Stimulated activated naive CD8-positive, alpha-beta T cell treated with anti-CD3 and anti-CD28 coated beads, Interleukin-15, amount 100 ng/mL, for 72 hours (primary cell): ENCODE results near the gene ABCC2.
"Not testable (repeated sequence)": the region's sequence is repeated elsewhere in the genome, so short reads cannot be mapped to it uniquely, and the experiment has no call there.

Source experiments
- ATAC-seq: fragments of 150-1000 bp; cut with Tn5 transposase; 2 replicates; pipeline ENCODE4 v1.10.0; 2021; ENCODE audit warnings: mild to moderate bottlenecking, moderate library complexity
- DNase-seq, 2 donors: peaks; one replicate each; pipeline ENCODE4 v3.0.0; 2021 to 2022
- H3K27ac Mint-ChIP-seq, 2 donors: one replicate each; pipeline ENCODE4 v1.8.0; 2022; ENCODE audit warnings: mild to moderate bottlenecking in 2 of 2, mixed read lengths in 2 of 2, moderate library complexity in 2 of 2
- H3K27me3 Mint-ChIP-seq: one replicate; pipeline ENCODE4 v1.8.0; 2022; ENCODE audit warnings: mixed read lengths
- H3K4me1 Mint-ChIP-seq: one replicate; pipeline ENCODE4 v1.8.0; 2022; ENCODE audit warnings: mild to moderate bottlenecking, mixed read lengths
- H3K4me3 Mint-ChIP-seq, 2 donors: one replicate each; pipeline ENCODE4 v1.8.0; 2022; ENCODE audit warnings: mild to moderate bottlenecking in 2 of 2, mixed read lengths in 2 of 2, moderate library complexity in 1 of 2
- H3K9me3 Mint-ChIP-seq, 2 donors: one replicate each; pipeline ENCODE4 v1.8.0; 2022; ENCODE audit warnings: mixed read lengths in 2 of 2

Gene ABCC2

DNA sequence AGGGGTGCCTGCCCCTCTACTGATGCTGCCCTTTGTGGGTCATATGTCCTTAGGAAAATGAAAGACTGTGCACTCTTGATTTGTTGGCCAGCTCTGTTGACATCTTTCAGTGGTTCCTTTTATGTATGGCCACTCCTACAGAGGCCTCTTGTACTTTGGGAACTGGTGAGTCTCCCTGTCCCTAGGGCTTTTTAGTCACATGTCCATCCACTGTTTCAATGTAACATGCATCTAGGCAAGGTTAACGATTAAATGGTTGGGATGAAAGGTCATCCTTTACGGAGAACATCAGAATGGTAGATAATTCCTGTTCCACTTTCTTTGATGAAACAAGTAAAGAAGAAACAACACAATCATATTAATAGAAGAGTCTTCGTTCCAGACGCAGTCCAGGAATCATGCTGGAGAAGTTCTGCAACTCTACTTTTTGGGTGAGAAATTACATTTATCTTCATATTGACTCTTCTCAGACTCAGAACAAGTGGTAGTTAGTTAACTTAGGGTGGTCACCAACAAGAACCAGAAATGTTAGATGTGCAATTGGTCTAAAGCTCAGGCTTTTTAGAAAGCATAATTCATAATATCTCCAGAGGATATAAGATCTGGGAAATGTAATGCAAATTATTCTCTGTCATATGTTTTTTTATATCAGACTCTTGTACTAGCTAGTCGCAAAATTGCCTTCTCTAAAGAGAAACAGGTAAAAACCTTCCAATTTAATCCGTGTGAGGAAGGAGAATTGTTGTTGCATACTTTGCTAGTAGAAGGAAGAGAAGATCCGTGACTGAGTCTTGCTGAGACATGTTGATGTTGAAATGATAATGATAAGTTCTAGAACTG is at the start of gene ABCC2:
Gene ABCC2 (plus strand): TSS at position 194 of the 840 bp plus-strand sequence. CDS start 205 bp downstream, at position 399.
- Mint-ChIP-seq H3K27me3 (no peaks in the 10 kb centered on the region), H3K4me1 (peaks cover 6% of the 10 kb centered on the region), H3K9me3 (peaks cover 0 to 5% of the 10 kb centered on the region in 2 donors), H3K4me3 (no peak within 1 kb of the TSS), H3K27ac (no peak within 1 kb of the TSS)
- ATAC-seq, result no peak
- no peak for DNase-seq

DNA sequence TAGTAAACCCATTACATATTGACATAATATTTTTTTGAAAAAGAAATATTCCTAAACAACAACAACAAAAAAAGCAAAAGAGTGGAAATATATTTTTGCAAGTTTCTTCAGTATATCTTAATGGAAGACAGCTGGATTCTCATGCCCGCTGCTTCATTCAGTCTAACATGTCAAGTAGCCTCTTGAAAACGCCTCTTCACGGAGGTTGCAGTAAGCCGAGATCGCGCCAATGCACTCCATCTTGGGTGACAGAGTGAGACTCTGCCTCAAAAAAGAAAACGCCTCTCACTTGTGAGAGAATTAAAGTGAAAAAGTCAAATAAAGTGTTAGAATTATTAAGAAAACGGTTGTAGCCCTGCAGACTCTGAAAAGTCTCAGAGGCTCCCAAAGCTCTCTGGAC is 49.1 kb upstream of the ABCC2 start:
- Mint-ChIP-seq H3K4me1 (peaks cover 37% of the 10 kb centered on the region), H3K27me3 (no peaks in the 10 kb centered on the region), H3K27ac (no peak overlapping the region), H3K4me3 (peak overlapping the region; percentile 99 to 100), H3K9me3 (no peaks in the 10 kb centered on the region)
- DNase-seq (no peak), ATAC-seq (no peak)

DNA sequence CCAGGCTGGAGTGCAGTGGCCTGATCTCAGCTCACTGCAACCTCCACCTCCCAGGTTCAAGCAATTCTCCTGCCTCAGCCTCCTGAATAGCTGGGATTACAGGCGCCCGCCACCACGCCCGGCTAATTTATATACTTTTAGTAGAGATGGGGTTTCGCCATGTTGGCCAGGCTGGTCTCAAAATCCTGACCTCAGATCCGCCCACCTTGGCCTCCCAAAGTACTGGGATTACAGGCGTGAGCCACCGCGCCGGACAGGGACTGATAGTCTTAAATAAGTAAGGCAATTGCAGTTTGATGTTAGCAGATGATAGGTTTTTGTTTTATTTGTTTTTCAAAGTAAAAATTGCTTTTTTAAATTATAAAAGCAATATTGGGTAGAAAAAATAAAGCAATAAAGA is 48.3 kb upstream of the ABCC2 start:
- DNase-seq, ATAC-seq, H3K27me3 Mint-ChIP-seq, H3K27ac Mint-ChIP-seq, H3K9me3 Mint-ChIP-seq: not testable (repeated sequence)
- H3K4me1 Mint-ChIP-seq, result peaks cover 37% of the 10 kb centered on the region
- peak overlapping the region in 1 of 2 donors; percentile 41 for H3K4me3 Mint-ChIP-seq

DNA sequence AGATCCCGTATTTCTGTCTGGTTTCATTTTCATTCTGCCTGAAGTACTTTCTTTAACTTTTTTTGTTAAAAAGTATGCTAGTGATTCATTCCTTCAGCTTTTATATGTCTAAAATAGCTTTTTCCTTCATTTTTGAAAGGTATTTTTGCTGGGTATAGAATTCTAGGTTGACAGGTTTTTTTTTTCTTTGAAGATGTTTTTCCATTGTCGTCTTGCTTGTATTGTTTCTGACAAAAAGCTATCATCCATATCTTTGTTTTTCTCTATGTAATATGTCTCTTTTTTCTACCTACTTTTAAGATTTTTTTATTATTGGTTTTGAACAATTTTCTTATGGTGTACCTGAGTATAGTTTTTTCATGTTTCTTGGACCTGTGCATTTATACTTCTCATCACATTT is 42.2 kb upstream of the ABCC2 start:
- DNase-seq (no peak), ATAC-seq (no peak)
- no peaks in the 10 kb centered on the region for H3K27me3 Mint-ChIP-seq
- peaks cover 15% of the 10 kb centered on the region for H3K4me1 Mint-ChIP-seq
- H3K27ac Mint-ChIP-seq, result no peak overlapping the region
- peaks cover 5 to 12% of the 10 kb centered on the region in 2 donors for H3K9me3 Mint-ChIP-seq
- H3K4me3 Mint-ChIP-seq, result no peak overlapping the region

DNA sequence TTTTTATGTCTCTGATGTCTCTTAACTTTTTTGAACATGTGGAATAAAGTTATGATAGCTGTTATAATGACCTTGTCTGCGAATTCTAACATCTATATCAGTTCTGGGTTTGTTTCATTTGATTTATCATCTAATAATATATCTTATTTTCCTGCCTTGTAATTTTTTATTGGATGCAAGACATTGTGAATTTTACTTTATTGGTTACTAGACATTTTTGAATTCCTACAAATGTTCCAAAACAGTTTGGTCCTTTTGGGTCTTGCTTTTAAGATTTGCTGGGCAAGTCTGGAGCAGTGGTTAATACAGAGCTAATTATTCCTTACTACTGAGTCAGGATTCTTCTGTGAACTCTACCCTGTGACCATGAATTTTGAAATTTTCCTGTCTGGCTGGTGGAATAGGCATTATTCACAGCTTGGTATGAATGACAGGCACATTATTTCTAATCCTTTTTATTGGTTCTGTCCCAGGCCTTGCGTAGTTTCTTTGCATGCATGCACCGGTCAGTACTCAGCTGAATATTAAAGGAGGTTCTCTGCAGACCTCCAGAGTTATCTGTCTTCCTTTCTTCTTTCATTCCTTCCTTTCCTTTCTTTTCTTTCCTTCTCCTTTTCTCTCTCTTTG is 41.4 kb upstream of the ABCC2 start:
- Mint-ChIP-seq H3K4me1 (peaks cover 14% of the 10 kb centered on the region), H3K27ac (no peak overlapping the region), H3K4me3 (no peak overlapping the region), H3K9me3 (peaks cover 5 to 12% of the 10 kb centered on the region in 2 donors), H3K27me3 (no peaks in the 10 kb centered on the region)
- ATAC-seq, result no peak
- no peak for DNase-seq

DNA sequence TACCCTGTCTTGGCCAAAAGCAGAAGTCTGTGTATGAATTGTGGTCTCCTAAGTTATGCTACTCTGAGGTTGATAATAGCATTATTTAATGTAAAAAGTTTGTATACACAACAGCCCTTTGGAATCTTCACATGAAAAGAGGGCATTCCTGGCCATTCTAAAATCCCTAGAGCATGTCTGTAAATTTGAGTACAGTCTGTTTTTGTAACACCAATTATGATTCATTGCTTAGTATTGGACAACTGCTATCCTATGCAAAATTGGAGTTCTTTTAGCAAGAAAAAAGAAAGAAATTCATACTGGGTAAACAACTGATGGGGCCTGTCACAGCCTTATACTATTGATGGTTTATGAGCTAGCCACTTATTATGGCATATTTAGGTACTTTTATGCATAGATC is 40.2 kb upstream of the ABCC2 start:
- Mint-ChIP-seq H3K4me1 (peaks cover 14% of the 10 kb centered on the region), H3K27ac (no peak overlapping the region), H3K9me3 (peaks cover 5 to 12% of the 10 kb centered on the region in 2 donors), H3K27me3 (no peaks in the 10 kb centered on the region), H3K4me3 (no peak overlapping the region)
- DNase-seq, result no peak
- no peak for ATAC-seq

DNA sequence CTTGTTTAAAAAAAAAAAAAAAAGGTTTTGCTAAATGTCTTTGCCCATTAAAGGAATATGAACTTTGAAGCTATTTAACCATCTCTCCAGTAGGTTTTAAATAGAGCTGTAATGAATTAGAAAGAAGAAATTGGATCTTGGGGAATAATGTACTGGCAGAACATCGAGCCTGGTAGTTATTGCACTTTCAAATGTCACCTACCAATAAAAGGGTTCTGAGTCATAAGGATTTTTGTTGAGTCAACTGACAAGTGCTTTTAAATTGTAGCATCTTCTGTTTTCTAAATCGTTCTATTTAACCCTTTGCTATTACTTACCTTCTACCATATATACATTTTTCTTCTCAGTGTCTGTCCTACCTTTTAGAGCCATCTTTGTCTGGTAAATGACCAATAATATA is 39.7 kb upstream of the ABCC2 start:
- DNase-seq (no peak), ATAC-seq (no peak)
- H3K4me3 Mint-ChIP-seq, result no peak overlapping the region
- H3K4me1 Mint-ChIP-seq, result peaks cover 14% of the 10 kb centered on the region
- no peaks in the 10 kb centered on the region for H3K27me3 Mint-ChIP-seq
- H3K27ac Mint-ChIP-seq, result no peak overlapping the region
- H3K9me3 Mint-ChIP-seq, result peaks cover 5 to 12% of the 10 kb centered on the region in 2 donors

DNA sequence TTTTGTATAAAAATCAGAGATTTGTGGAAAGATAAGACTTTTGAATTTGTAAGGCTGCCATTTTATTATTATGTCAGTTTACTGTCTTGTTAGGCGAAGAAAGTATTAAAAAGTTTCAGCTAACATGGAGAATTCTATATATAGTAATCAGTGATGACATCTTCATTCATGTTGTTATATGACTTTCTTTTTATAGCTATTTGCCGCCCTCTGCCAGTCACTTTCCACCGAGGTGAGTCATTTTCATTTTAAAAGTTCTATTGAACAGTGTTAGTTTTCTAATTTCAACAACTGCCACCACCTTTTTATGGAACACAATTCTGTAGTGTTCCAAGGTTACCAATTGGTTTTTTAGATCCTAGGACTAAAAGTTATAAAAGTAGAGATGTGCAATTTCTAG is 38.6 kb upstream of the ABCC2 start:
- ATAC-seq, result no peak
- H3K4me1 Mint-ChIP-seq, result peaks cover 19% of the 10 kb centered on the region
- no peak overlapping the region for H3K27ac Mint-ChIP-seq
- H3K9me3 Mint-ChIP-seq, result peaks cover 5 to 12% of the 10 kb centered on the region in 2 donors
- H3K4me3 Mint-ChIP-seq, result no peak overlapping the region
- no peak for DNase-seq
- H3K27me3 Mint-ChIP-seq, result no peaks in the 10 kb centered on the region

DNA sequence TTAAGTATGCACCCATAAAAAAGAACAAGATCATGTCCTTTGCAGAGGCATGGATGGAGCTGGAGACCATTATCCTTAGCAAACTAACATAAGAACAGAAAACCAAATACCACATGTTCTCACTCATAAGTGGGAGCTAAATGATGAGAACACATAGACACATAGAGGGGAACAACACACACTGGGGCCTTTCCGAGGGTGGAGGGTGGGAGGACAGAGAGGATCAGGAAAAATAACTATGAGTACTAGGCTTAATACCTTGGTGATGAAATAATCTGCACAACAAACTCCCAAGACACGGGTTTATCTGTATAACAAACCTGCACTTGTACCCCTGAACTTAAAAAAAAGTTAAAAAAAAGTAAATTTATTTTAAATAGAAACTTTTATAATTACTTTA is 36.3 kb upstream of the ABCC2 start:
- H3K27ac Mint-ChIP-seq, H3K27me3 Mint-ChIP-seq, ATAC-seq, DNase-seq, H3K4me3 Mint-ChIP-seq, H3K9me3 Mint-ChIP-seq: not testable (repeated sequence)
- H3K4me1 Mint-ChIP-seq, result peaks cover 21% of the 10 kb centered on the region

DNA sequence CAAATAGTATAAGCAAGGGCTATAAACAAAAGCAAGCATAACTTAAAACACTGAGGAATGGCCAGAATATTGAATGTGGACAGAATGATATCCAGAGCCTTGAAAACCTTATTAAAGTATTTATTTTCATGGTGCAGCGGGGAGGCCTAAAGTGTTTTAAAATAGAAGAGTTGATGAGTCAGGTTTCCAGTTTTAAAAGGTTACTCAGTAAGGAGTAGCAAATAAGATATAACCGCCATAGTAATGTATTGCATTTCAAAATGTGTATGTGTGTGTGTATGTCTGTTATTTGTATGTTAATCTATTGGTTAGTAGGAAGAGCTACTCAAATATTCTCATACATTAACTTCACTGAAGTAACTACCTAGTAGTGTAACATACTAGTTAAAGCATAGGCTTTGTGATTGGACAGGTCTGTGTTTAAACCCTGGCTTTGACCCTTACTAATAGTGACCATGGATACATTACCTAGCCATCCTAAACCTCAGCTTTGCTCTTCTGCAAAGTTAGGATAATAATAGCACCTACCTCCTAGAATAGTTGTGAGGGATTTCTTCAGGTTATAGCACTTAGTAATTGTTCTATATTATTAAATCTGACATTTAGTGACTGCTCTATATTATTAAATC is 33.5 kb upstream of the ABCC2 start:
- H3K27me3 Mint-ChIP-seq, result no peaks in the 10 kb centered on the region
- no peaks in the 10 kb centered on the region for H3K9me3 Mint-ChIP-seq
- H3K4me1 Mint-ChIP-seq, result peaks cover 7% of the 10 kb centered on the region
- H3K4me3 Mint-ChIP-seq, result no peak overlapping the region
- DNase-seq, result no peak
- H3K27ac Mint-ChIP-seq, result no peak overlapping the region
- ATAC-seq, result no peak

DNA sequence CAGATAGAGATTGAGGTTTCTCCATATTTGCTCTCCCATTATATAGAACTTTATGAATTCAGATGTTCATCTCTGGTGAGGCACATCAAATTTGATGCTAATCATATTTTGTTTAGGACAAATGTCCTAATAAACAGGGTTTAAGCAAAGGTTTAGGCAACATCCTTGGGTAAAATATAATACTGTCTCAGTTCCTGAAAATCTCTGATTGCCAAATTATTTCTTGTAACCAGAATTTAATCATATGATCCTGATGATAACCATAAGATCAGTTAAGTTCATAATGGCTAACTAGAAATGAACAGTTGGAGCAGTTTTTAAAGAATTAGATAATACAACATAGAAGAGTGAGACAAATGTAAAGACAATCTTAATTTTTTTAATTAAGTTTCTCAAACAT is 31.8 kb upstream of the ABCC2 start:
- no peaks in the 10 kb centered on the region for H3K9me3 Mint-ChIP-seq
- DNase-seq (no peak), ATAC-seq (no peak)
- peaks cover 7% of the 10 kb centered on the region for H3K4me1 Mint-ChIP-seq
- H3K4me3 Mint-ChIP-seq, result no peak overlapping the region
- H3K27ac Mint-ChIP-seq, result no peak overlapping the region
- no peaks in the 10 kb centered on the region for H3K27me3 Mint-ChIP-seq

DNA sequence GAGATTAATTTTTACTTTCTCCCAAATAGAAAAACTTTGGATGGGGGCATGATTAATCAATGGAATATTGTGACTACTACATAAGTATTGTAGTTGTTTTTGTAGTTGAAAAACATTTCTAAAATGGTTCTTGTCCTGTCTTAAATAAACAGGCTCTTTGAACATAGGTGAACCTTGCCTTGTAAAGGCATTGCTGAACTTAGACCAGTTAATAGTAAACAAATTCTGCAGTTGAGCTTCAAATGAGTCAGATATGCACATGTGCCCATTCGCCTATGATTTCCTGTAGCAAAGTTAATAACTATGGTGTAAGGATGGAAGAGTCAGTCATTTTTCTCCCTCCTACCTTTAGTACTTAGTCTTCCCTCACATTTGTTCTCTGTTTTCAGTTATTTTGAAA is 27.8 kb upstream of the ABCC2 start:
- no peaks in the 10 kb centered on the region for H3K27me3 Mint-ChIP-seq
- no peak for DNase-seq
- H3K27ac Mint-ChIP-seq, result no peak overlapping the region
- no peaks in the 10 kb centered on the region for H3K4me1 Mint-ChIP-seq
- ATAC-seq, result no peak
- no peaks in the 10 kb centered on the region for H3K9me3 Mint-ChIP-seq
- no peak overlapping the region for H3K4me3 Mint-ChIP-seq

DNA sequence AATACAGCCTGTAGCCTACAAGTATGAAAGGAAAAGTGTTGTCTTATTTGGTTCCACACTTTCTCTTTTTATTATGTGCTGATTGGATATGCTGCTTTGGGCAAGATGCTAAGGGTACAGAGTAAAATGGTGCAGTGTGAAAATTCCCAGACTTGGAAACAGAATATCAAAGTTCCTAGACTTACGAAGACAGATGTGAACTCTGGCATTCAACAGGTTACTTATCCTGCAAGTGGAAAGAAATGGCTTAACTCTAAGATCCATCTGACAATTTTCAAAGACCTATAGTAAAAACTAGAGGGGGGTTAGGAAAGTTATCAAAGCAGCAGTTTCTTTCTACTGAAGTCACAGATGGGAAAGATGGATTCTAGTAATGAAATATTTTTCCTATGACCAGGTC is 26.3 kb upstream of the ABCC2 start:
- no peak for ATAC-seq
- no peaks in the 10 kb centered on the region for H3K9me3 Mint-ChIP-seq

DNA sequence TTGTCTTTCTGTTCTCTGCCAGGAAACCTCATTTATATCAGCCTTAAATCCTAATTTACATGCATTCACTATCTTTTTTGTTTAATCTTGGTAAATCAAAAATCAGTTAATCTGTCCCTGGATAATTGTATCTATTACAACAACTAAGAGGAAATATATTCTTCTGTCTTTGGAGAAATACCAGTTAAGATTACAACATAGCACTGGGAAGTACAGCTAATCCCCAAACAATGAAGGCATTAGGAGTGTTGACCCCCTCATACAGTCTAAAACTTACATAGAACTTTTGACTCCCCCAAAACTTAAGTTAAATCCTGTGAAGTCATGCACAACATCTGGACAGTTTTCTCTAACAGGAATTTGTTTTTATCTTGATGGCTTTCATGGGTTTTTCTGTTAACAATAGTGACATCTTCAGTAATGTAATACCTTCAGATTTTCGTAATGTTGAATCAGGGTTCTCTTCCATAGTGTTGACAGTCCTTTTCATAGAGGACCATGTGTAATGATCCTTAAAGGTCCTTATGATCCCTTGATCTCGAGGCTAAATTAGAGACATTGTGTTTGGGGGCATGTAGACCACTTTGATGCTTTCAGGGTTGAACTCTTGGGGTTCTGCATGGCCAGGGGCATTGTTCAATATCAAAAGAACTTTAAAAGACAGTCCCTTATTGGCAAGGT is 24.1 kb upstream of the ABCC2 start:
- no peak for ATAC-seq
- no peak for DNase-seq
- no peaks in the 10 kb centered on the region for H3K4me1 Mint-ChIP-seq
- H3K27ac Mint-ChIP-seq, result no peak overlapping the region
- no peaks in the 10 kb centered on the region for H3K9me3 Mint-ChIP-seq
- H3K4me3 Mint-ChIP-seq, result no peak overlapping the region
- H3K27me3 Mint-ChIP-seq, result no peaks in the 10 kb centered on the region

More for the DNA sequence above, 26.3 kb upstream of the ABCC2 start:
- Mint-ChIP-seq H3K27ac (no peak overlapping the region), H3K4me3 (no peak overlapping the region), H3K4me1 (no peaks in the 10 kb centered on the region), H3K27me3 (no peaks in the 10 kb centered on the region)
- no peak for DNase-seq

DNA sequence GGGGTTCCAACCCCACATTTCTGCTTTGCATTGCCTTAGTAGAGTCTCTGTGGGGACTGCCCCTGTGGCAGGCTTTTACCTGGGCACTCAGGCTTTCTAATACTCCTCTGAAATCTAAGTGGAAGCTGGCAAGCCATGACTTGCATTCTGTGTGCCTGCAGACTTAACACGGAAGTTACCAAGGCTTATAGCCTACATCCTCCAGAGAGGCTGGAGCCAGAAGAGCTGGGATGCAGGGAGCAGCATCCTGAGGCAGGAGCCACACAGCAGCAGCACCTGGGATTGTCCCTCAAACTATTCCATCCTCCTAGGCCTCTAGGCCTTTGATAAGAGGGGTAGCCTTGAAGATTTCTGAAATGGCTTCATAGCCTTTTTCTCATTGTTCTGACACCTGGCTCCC is 22.1 kb upstream of the ABCC2 start:
- DNase-seq, result no peak
- ATAC-seq, result no peak
- H3K9me3 Mint-ChIP-seq, result no peaks in the 10 kb centered on the region
- H3K27me3 Mint-ChIP-seq, result no peaks in the 10 kb centered on the region
- H3K4me1 Mint-ChIP-seq, result no peaks in the 10 kb centered on the region
- H3K27ac Mint-ChIP-seq, result no peak overlapping the region
- H3K4me3 Mint-ChIP-seq, result no peak overlapping the region

DNA sequence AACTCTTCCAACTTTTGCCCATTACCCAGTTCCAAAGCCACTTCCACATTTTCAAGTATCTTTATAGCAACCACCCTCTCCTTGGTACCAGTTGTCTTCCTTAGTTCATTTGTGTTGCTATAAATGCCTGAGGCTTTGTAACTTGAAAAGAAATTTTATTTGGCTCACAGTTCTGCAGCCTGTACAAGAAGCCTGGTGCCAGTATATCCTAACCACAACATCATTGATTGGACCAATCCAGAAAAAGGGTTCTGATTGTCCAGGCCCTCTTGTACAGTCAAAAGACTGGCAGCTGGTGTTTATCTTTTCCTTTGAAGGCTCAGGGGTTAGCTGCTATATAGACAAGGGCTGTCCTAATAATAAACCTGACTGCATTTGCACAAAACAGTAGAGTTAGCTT is 21.1 kb upstream of the ABCC2 start:
- Mint-ChIP-seq H3K9me3 (no peaks in the 10 kb centered on the region), H3K4me3 (no peak overlapping the region), H3K27ac (no peak overlapping the region), H3K27me3 (no peaks in the 10 kb centered on the region), H3K4me1 (no peaks in the 10 kb centered on the region)
- ATAC-seq, result no peak
- no peak for DNase-seq
